ENCODE results near the gene PIGB.
A peak's percentile ranks its signal among the peaks of the same experiment; 100 is the strongest.
"Not testable (repeated sequence)": the region's sequence is repeated elsewhere in the genome, so short reads cannot be mapped to it uniquely, and the experiment has no call there.

The PIGB gene

GRCh38 chr15:55279100-55279745, 39.8 kb upstream of the PIGB start:
- peaks cover 4% of the 10 kb centered on the region for H3K4me1 ChIP-seq (ENCODE audit: control insufficient read depth, low read depth, low read length)
- H2BK15ac ChIP-seq (replicated peaks; ENCODE audit: low read depth) = no peak overlapping the region
- H2BK5ac ChIP-seq (ENCODE audit: low read length) = no peak overlapping the region
- H3K56ac ChIP-seq (ENCODE audit: low read length) = no peak overlapping the region
- H3K27me3 ChIP-seq (ENCODE audit: insufficient read depth, low read length, poor library complexity) = no peaks in the 10 kb centered on the region
- H3K4me3 ChIP-seq (ENCODE audit: low read length) = no peak overlapping the region
- no peak overlapping the region for H2AK5ac ChIP-seq (ENCODE audit: low read length)
- H3K23ac ChIP-seq (ENCODE audit: low read length) = no peak overlapping the region
- H3K27ac ChIP-seq (ENCODE audit: low read depth, low read length) = no peak overlapping the region
- H4K8ac ChIP-seq (ENCODE audit: low read depth, low read length) = no peak overlapping the region
- H4K5ac ChIP-seq (ENCODE audit: low read length) = no peak overlapping the region
- H2BK120ac ChIP-seq (ENCODE audit: low read depth, low read length) = no peak overlapping the region
- no CpG with 5 or more reads among the region's 2 CpGs for WGBS (ENCODE audit: extremely low coverage, insufficient coverage, low lambda C conversion rate)
- no peaks in the 10 kb centered on the region for H3K79me1 ChIP-seq (ENCODE audit: low read length)
- no peaks in the 10 kb centered on the region for H3K36me3 ChIP-seq (ENCODE audit: control insufficient read depth, insufficient read depth, low read length)
- H3K4ac ChIP-seq (ENCODE audit: low read depth, low read length) = no peak overlapping the region
- no peak overlapping the region for H3K18ac ChIP-seq (ENCODE audit: low read length)
- DNase-seq = no peak
- no peak overlapping the region for H3K9ac ChIP-seq (ENCODE audit: low read length)
- no peaks in the 10 kb centered on the region for H3K79me2 ChIP-seq (ENCODE audit: control insufficient read depth, insufficient read depth, low read length)
- no peak overlapping the region for H3K4me2 ChIP-seq (ENCODE audit: low read length)

GRCh38 chr15:55279746-55280351, 39.2 kb upstream of the PIGB start:
- no peak overlapping the region for H2BK5ac ChIP-seq (ENCODE audit: low read length)
- no peak overlapping the region for H2AK5ac ChIP-seq (ENCODE audit: low read length)
- H3K18ac ChIP-seq (ENCODE audit: low read length) = no peak overlapping the region
- H3K23ac ChIP-seq (ENCODE audit: low read length) = no peak overlapping the region
- no peak overlapping the region for H3K27ac ChIP-seq (ENCODE audit: low read depth, low read length)
- no peak overlapping the region for H4K5ac ChIP-seq (ENCODE audit: low read length)
- H3K9ac ChIP-seq (ENCODE audit: low read length) = no peak overlapping the region
- H3K56ac ChIP-seq (ENCODE audit: low read length) = no peak overlapping the region
- no peak overlapping the region for H2BK15ac ChIP-seq (replicated peaks; ENCODE audit: low read depth)
- H3K4ac ChIP-seq (ENCODE audit: low read depth, low read length) = no peak overlapping the region
- H3K4me2 ChIP-seq (ENCODE audit: low read length) = no peak overlapping the region
- H3K4me1 ChIP-seq (ENCODE audit: control insufficient read depth, low read depth, low read length) = peaks cover 4% of the 10 kb centered on the region
- no peaks in the 10 kb centered on the region for H3K79me1 ChIP-seq (ENCODE audit: low read length)
- H3K4me3 ChIP-seq (ENCODE audit: low read length) = no peak overlapping the region
- H3K27me3 ChIP-seq (ENCODE audit: insufficient read depth, low read length, poor library complexity) = no peaks in the 10 kb centered on the region
- no CpG with 5 or more reads among the region's 4 CpGs for WGBS (ENCODE audit: extremely low coverage, insufficient coverage, low lambda C conversion rate)
- no peaks in the 10 kb centered on the region for H3K79me2 ChIP-seq (ENCODE audit: control insufficient read depth, insufficient read depth, low read length)
- no peaks in the 10 kb centered on the region for H3K36me3 ChIP-seq (ENCODE audit: control insufficient read depth, insufficient read depth, low read length)
- no peak overlapping the region for H2BK120ac ChIP-seq (ENCODE audit: low read depth, low read length)
- H4K8ac ChIP-seq (ENCODE audit: low read depth, low read length) = no peak overlapping the region
- DNase-seq = peak; percentile 23

- not testable (repeated sequence) for H4K5ac ChIP-seq (ENCODE audit: low read length); H3K79me2 ChIP-seq (ENCODE audit: control insufficient read depth, insufficient read depth, low read length); H3K23ac ChIP-seq (ENCODE audit: low read length); H3K4ac ChIP-seq (ENCODE audit: low read depth, low read length); H3K9ac ChIP-seq (ENCODE audit: low read length); DNase-seq; H2BK15ac ChIP-seq (replicated peaks; ENCODE audit: low read depth); H2BK5ac ChIP-seq (ENCODE audit: low read length); H3K4me2 ChIP-seq (ENCODE audit: low read length); H2AK5ac ChIP-seq (ENCODE audit: low read length); H3K27ac ChIP-seq (ENCODE audit: low read depth, low read length); H2BK120ac ChIP-seq (ENCODE audit: low read depth, low read length); H3K79me1 ChIP-seq (ENCODE audit: low read length); H4K8ac ChIP-seq (ENCODE audit: low read depth, low read length); H3K27me3 ChIP-seq (ENCODE audit: insufficient read depth, low read length, poor library complexity); H3K56ac ChIP-seq (ENCODE audit: low read length); H3K4me3 ChIP-seq (ENCODE audit: low read length); H3K18ac ChIP-seq (ENCODE audit: low read length); H3K36me3 ChIP-seq (ENCODE audit: control insufficient read depth, insufficient read depth, low read length); H3K4me1 ChIP-seq (ENCODE audit: control insufficient read depth, low read depth, low read length)
- WGBS (ENCODE audit: extremely low coverage, insufficient coverage, low lambda C conversion rate) = no CpG with 5 or more reads among the region's 2 CpGs
Observed at GRCh38 chr15:55280589-55280988, 38.4 kb upstream of the PIGB start.

GRCh38 chr15:55281517-55282228, 37.3 kb upstream of the PIGB start:
- Histone ChIP-seq H3K27ac (ENCODE audit: low read depth, low read length) (no peak overlapping the region), H3K23ac (ENCODE audit: low read length) (no peak overlapping the region), H3K79me1 (ENCODE audit: low read length) (no peaks in the 10 kb centered on the region), H3K79me2 (ENCODE audit: control insufficient read depth, insufficient read depth, low read length) (no peaks in the 10 kb centered on the region), H2BK15ac (replicated peaks; ENCODE audit: low read depth) (no peak overlapping the region), H3K9ac (ENCODE audit: low read length) (no peak overlapping the region), H3K4me1 (ENCODE audit: control insufficient read depth, low read depth, low read length) (peaks cover 4% of the 10 kb centered on the region), H3K36me3 (ENCODE audit: control insufficient read depth, insufficient read depth, low read length) (no peaks in the 10 kb centered on the region), H4K5ac (ENCODE audit: low read length) (no peak overlapping the region), H4K8ac (ENCODE audit: low read depth, low read length) (no peak overlapping the region), H2BK5ac (ENCODE audit: low read length) (no peak overlapping the region), H3K18ac (ENCODE audit: low read length) (no peak overlapping the region), H3K56ac (ENCODE audit: low read length) (no peak overlapping the region), H3K27me3 (ENCODE audit: insufficient read depth, low read length, poor library complexity) (no peaks in the 10 kb centered on the region), H3K4ac (ENCODE audit: low read depth, low read length) (no peak overlapping the region), H3K4me3 (ENCODE audit: low read length) (no peak overlapping the region), H2BK120ac (ENCODE audit: low read depth, low read length) (no peak overlapping the region), H3K4me2 (ENCODE audit: low read length) (no peak overlapping the region), H2AK5ac (ENCODE audit: low read length) (no peak overlapping the region)
- no peak for DNase-seq

- no peak overlapping the region for H4K5ac ChIP-seq (ENCODE audit: low read length)
- no peak overlapping the region for H3K9ac ChIP-seq (ENCODE audit: low read length)
- WGBS (ENCODE audit: extremely low coverage, insufficient coverage, low lambda C conversion rate) = no CpG with 5 or more reads among the region's 5 CpGs
Observed at GRCh38 chr15:55282284-55282833, 36.7 kb upstream of the PIGB start.

More at GRCh38 chr15:55282284-55282833, 36.7 kb upstream of the PIGB start:
- Histone ChIP-seq H3K36me3 (ENCODE audit: control insufficient read depth, insufficient read depth, low read length) (no peaks in the 10 kb centered on the region), H3K4me1 (ENCODE audit: control insufficient read depth, low read depth, low read length) (peaks cover 4% of the 10 kb centered on the region), H2BK120ac (ENCODE audit: low read depth, low read length) (no peak overlapping the region), H4K8ac (ENCODE audit: low read depth, low read length) (no peak overlapping the region), H3K4ac (ENCODE audit: low read depth, low read length) (no peak overlapping the region), H3K56ac (ENCODE audit: low read length) (peak overlapping the region; percentile 51), H3K79me1 (ENCODE audit: low read length) (no peaks in the 10 kb centered on the region), H2AK5ac (ENCODE audit: low read length) (no peak overlapping the region), H3K79me2 (ENCODE audit: control insufficient read depth, insufficient read depth, low read length) (no peaks in the 10 kb centered on the region), H2BK5ac (ENCODE audit: low read length) (no peak overlapping the region), H3K4me3 (ENCODE audit: low read length) (no peak overlapping the region), H3K18ac (ENCODE audit: low read length) (no peak overlapping the region), H3K27ac (ENCODE audit: low read depth, low read length) (no peak overlapping the region), H3K4me2 (ENCODE audit: low read length) (no peak overlapping the region), H3K23ac (ENCODE audit: low read length) (no peak overlapping the region), H2BK15ac (replicated peaks; ENCODE audit: low read depth) (no peak overlapping the region), H3K27me3 (ENCODE audit: insufficient read depth, low read length, poor library complexity) (no peaks in the 10 kb centered on the region)
- peak; percentile 5 for DNase-seq

Data from mesendoderm (in vitro differentiated cells).